ENCODE results near the gene PI3. TPM values are rescaled to one million over a fixed set of nuclear protein-coding genes. Genes with fewer than 3 reads are reported as not detected.

The PI3 gene
- total and polyA plus RNA-seq, 4 donors = 28.0 to 416 (median 67.6) TPM

Other genes with a start within 250 kb of the PI3 start
- 10 to 100 TPM in 1 of 2 donors, 1 to 10 TPM in 1; 9.8 to 18.2 TPM for gene TOMM34, start 214.5 kb upstream of the PI3 start, total RNA-seq
- 10 to 100 TPM; 16.1 to 24.7 TPM for gene TOMM34, start 214.5 kb upstream of the PI3 start, polyA plus RNA-seq
- 10 to 100 TPM; 34.6 to 70.9 TPM for gene STK4, start 208.4 kb upstream of the PI3 start, total RNA-seq
- 10 to 100 TPM; 11.8 to 21.7 TPM for gene STK4, start 208.4 kb upstream of the PI3 start, polyA plus RNA-seq
- gene KCNS1, start 73.8 kb upstream of the PI3 start, total RNA-seq = 1 to 10 TPM; 2.0 to 3.0 TPM
- under 1 TPM; 0.45 to 0.51 TPM for gene KCNS1, start 73.8 kb upstream of the PI3 start, polyA plus RNA-seq
- not detected for gene WFDC5, start 59.7 kb upstream of the PI3 start, total RNA-seq
- under 1 TPM; 0.11 to 0.57 TPM for gene WFDC5, start 59.7 kb upstream of the PI3 start, polyA plus RNA-seq
- 1 to 10 TPM in 1 of 2 donors, under 1 TPM in 1; 0.85 to 2.1 TPM for gene WFDC12, start 50.4 kb upstream of the PI3 start, total RNA-seq
- gene WFDC12, start 50.4 kb upstream of the PI3 start, polyA plus RNA-seq = 1 to 10 TPM; 4.9 to 5.9 TPM
- under 1 TPM in 1 of 2 donors, not detected in 1; 0.14 TPM for gene SEMG1, start 32.1 kb downstream of the PI3 start, total RNA-seq
- not detected for gene SEMG1, start 32.1 kb downstream of the PI3 start, polyA plus RNA-seq
- gene SEMG2, start 46.5 kb downstream of the PI3 start, total RNA-seq = not detected
- gene SEMG2, start 46.5 kb downstream of the PI3 start, polyA plus RNA-seq = not detected
- 1,000 to 10,000 TPM in 1 of 2 donors, 100 to 1,000 TPM in 1; 451 to 1,312 TPM for gene SLPI, start 79.7 kb downstream of the PI3 start, total RNA-seq
- 1,000 to 10,000 TPM; 2,300 to 8,409 TPM for gene SLPI, start 79.7 kb downstream of the PI3 start, polyA plus RNA-seq
- under 1 TPM in 1 of 2 donors, not detected in 1; 0.12 TPM for gene RBPJL, start 131.9 kb downstream of the PI3 start, total RNA-seq
- not detected for gene RBPJL, start 131.9 kb downstream of the PI3 start, polyA plus RNA-seq
- under 1 TPM; 0.46 to 0.49 TPM for gene MATN4, start 133.4 kb downstream of the PI3 start, total RNA-seq
- under 1 TPM; 0.14 to 0.24 TPM for gene MATN4, start 133.4 kb downstream of the PI3 start, polyA plus RNA-seq
- gene SDC4, start 173.5 kb downstream of the PI3 start, total RNA-seq = 100 to 1,000 TPM; 250 to 313 TPM
- 100 to 1,000 TPM; 239 to 258 TPM for gene SDC4, start 173.5 kb downstream of the PI3 start, polyA plus RNA-seq
- 10 to 100 TPM; 21.3 to 45.5 TPM for gene SYS1, start 188.3 kb downstream of the PI3 start, total RNA-seq
- 10 to 100 TPM; 24.9 to 57.5 TPM for gene SYS1, start 188.3 kb downstream of the PI3 start, polyA plus RNA-seq
- not detected for gene TP53TG5, start 203.4 kb downstream of the PI3 start, total RNA-seq
- under 1 TPM; 0.03 to 0.28 TPM for gene TP53TG5, start 203.4 kb downstream of the PI3 start, polyA plus RNA-seq
- 10 to 100 TPM; 11.7 to 61.1 TPM for gene DBNDD2, start 233.4 kb downstream of the PI3 start, total RNA-seq
- 10 to 100 TPM; 54.6 to 75.4 TPM for gene DBNDD2, start 233.4 kb downstream of the PI3 start, polyA plus RNA-seq
- 100 to 1,000 TPM in 1 of 2 donors, 10 to 100 TPM in 1; 33.6 to 107 TPM for gene PIGT, start 241.2 kb downstream of the PI3 start, total RNA-seq
- 10 to 100 TPM; 71.6 to 73.0 TPM for gene PIGT, start 241.2 kb downstream of the PI3 start, polyA plus RNA-seq